ENCODE measurements around the gene ITIH6. TPM values are rescaled to one million over a fixed set of nuclear protein-coding genes. Genes with fewer than 3 reads are reported as not detected.
A peak's percentile ranks its signal among the peaks of the same experiment; 100 is the strongest.

The ITIH6 gene
- total and polyA plus RNA-seq, 2 donors from 2014 or later: not detected

GRCh38 chrX:54758114-54759055, 39.7 kb downstream of the ITIH6 start:
- FAIRE-seq (no peak), DNase-seq (peak in 1 of 5 donors; percentile 54)
- H3K4me3 ChIP-seq (ENCODE audit: low read length in 3 of 3): no peak overlapping the region
- intact Hi-C loops (cut with DNase I): no loop called here
- no peak for TF ChIP-seq CTCF (IDR thresholded peaks at IDR 0.05; ENCODE audit: borderline replicate concordance, extremely low read depth, insufficient read depth)
- H3K36me3 ChIP-seq (ENCODE audit: control insufficient read depth in 2 of 3, insufficient read depth in 3 of 3, low read length in 3 of 3): no peaks in the 10 kb centered on the region
- H3K9ac ChIP-seq (ENCODE audit: low read length in 3 of 3): no peak overlapping the region
- no peak overlapping the region for H3K27ac ChIP-seq (ENCODE audit: low read depth in 2 of 2, low read length in 2 of 2)
- H3K27me3 ChIP-seq (ENCODE audit: control insufficient read depth, insufficient read depth, low read length): no peaks in the 10 kb centered on the region
- H3K4me1 ChIP-seq (ENCODE audit: control insufficient read depth in 2 of 3, insufficient read depth in 2 of 3, low read depth in 1 of 3, low read length in 3 of 3): no peaks in the 10 kb centered on the region
- H3K9me3 ChIP-seq (ENCODE audit: control insufficient read depth in 2 of 3, insufficient read depth in 1 of 3, low read length in 3 of 3): no peaks in the 10 kb centered on the region

- H3K9me3 ChIP-seq (ENCODE audit: control insufficient read depth in 2 of 3, insufficient read depth in 1 of 3, low read length in 3 of 3): no peaks in the 10 kb centered on the region
- no peaks in the 10 kb centered on the region for H3K4me1 ChIP-seq (ENCODE audit: control insufficient read depth in 2 of 3, insufficient read depth in 2 of 3, low read depth in 1 of 3, low read length in 3 of 3)
- no peaks in the 10 kb centered on the region for H3K36me3 ChIP-seq (ENCODE audit: control insufficient read depth in 2 of 3, insufficient read depth in 3 of 3, low read length in 3 of 3)
- H3K4me3 ChIP-seq (ENCODE audit: low read length in 3 of 3): no peak overlapping the region
- intact Hi-C loops (cut with DNase I): no loop called here
- no peak overlapping the region for H3K9ac ChIP-seq (ENCODE audit: low read length in 3 of 3)
- no peak for TF ChIP-seq CTCF (IDR thresholded peaks at IDR 0.05; ENCODE audit: borderline replicate concordance, extremely low read depth, insufficient read depth)
- no peaks in the 10 kb centered on the region for H3K27me3 ChIP-seq (ENCODE audit: control insufficient read depth, insufficient read depth, low read length)
- no peak for FAIRE-seq
- no peak overlapping the region for H3K27ac ChIP-seq (ENCODE audit: low read depth in 2 of 2, low read length in 2 of 2)
- no peak for DNase-seq
These were observed 43.2 kb downstream of the ITIH6 start for GRCh38 chrX:54754854-54755253.

GRCh38 chrX:54748626-54749025, 49.4 kb downstream of the ITIH6 start:
- FAIRE-seq: no peak
- Histone ChIP-seq H3K9ac (ENCODE audit: low read length in 3 of 3) (no peak overlapping the region), H3K9me3 (ENCODE audit: control insufficient read depth in 2 of 3, insufficient read depth in 1 of 3, low read length in 3 of 3) (no peaks in the 10 kb centered on the region), H3K4me1 (ENCODE audit: control insufficient read depth in 2 of 3, insufficient read depth in 2 of 3, low read depth in 1 of 3, low read length in 3 of 3) (no peaks in the 10 kb centered on the region), H3K27ac (ENCODE audit: low read depth in 2 of 2, low read length in 2 of 2) (no peak overlapping the region), H3K27me3 (ENCODE audit: control insufficient read depth, insufficient read depth, low read length) (no peaks in the 10 kb centered on the region), H3K36me3 (ENCODE audit: control insufficient read depth in 2 of 3, insufficient read depth in 3 of 3, low read length in 3 of 3) (no peaks in the 10 kb centered on the region), H3K4me3 (ENCODE audit: low read length in 3 of 3) (no peak overlapping the region)
- TF ChIP-seq CTCF (IDR thresholded peaks at IDR 0.05; ENCODE audit: borderline replicate concordance, extremely low read depth, insufficient read depth): no peak
- intact Hi-C loops (cut with DNase I): no loop called here
- DNase-seq: no peak

All from kidney (tissue), 14 donors.